ENCODE data around the gene TPCN1.

TPCN1 gene

DNA sequence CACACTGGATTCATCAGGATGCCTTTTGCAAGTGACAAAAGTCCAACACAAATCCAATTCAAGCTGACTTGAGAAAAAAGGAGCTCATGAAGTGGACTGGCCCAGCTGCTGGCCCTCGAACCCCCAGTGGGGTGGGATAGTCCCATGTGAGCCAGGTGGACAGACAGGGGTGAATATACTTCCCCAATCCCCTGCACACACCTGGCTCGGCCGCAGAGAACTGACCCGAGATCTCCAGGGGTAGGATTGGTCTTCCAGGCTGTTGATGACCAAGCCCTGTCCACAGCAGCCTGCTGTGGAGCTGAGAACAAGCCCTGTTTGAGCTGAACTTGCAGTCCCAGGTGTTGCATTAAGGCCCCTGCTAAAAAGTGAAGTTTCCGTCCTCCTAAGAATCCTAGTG, 56.2 kb downstream of the TPCN1 start:
- H3K4me3 ChIP-seq (ENCODE audit: low read length): no peak overlapping the region
- H3K27me3 ChIP-seq (ENCODE audit: insufficient read depth, low read length): no peaks in the 10 kb centered on the region
- no peaks in the 10 kb centered on the region; the same call in 1 of the 2 replicates for H3K4me1 ChIP-seq (ENCODE audit: insufficient read depth, low read length)
- WGBS: 94% methylated on average over 5 of the region's 5 CpGs
- no peak overlapping the region for H3K27ac ChIP-seq (ENCODE audit: low read depth, low read length)
- no peaks in the 10 kb centered on the region for H3K9me3 ChIP-seq (ENCODE audit: insufficient read depth, low read depth, low read length)
- H3K36me3 ChIP-seq (ENCODE audit: insufficient read depth, low read length): peaks cover 19% of the 10 kb centered on the region
- no peak overlapping the region for H3K9ac ChIP-seq (ENCODE audit: low read depth, low read length)

DNA sequence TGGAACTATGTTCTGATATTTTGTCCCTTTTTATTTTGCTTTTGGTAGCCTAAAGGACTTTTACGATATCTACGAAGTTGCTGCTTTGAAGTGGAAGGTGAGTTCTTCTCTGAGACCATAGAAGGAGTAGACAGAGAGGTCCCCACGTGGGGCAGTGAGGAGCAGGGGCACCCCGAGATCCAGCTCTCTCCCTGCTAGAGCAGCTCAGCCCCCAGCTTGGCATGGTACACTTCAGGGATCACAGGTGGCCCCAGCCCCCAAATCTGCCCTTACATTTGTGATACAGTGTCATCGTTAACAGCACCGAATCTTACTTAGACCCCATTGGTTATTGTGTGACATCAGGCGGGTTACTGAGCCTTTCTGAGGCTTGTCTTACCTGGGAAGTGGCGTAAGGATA, 56.9 kb downstream of the TPCN1 start:
- no peak overlapping the region for H3K4me3 ChIP-seq (ENCODE audit: low read length)
- no peaks in the 10 kb centered on the region for H3K27me3 ChIP-seq (ENCODE audit: insufficient read depth, low read length)
- peaks cover 19% of the 10 kb centered on the region for H3K36me3 ChIP-seq (ENCODE audit: insufficient read depth, low read length)
- no peak overlapping the region for H3K9ac ChIP-seq (ENCODE audit: low read depth, low read length)
- WGBS: 90% methylated on average over 8 of the region's 8 CpGs
- H3K4me1 ChIP-seq (ENCODE audit: insufficient read depth, low read length): no peaks in the 10 kb centered on the region; the same call in 1 of the 2 replicates
- H3K9me3 ChIP-seq (ENCODE audit: insufficient read depth, low read depth, low read length): no peaks in the 10 kb centered on the region
- H3K27ac ChIP-seq (ENCODE audit: low read depth, low read length): no peak overlapping the region

GRCh38 chr12:113278633-113279032, 57.4 kb downstream of the TPCN1 start:
- no peak overlapping the region for H3K9ac ChIP-seq (ENCODE audit: low read depth, low read length)
- no peak overlapping the region for H3K4me3 ChIP-seq (ENCODE audit: low read length)
- H3K9me3 ChIP-seq (ENCODE audit: insufficient read depth, low read depth, low read length): no peaks in the 10 kb centered on the region
- peaks cover 16% of the 10 kb centered on the region for H3K36me3 ChIP-seq (ENCODE audit: insufficient read depth, low read length)
- 87% methylated on average over 5 of the region's 5 CpGs for WGBS
- H3K27me3 ChIP-seq (ENCODE audit: insufficient read depth, low read length): no peaks in the 10 kb centered on the region
- H3K27ac ChIP-seq (ENCODE audit: low read depth, low read length): no peak overlapping the region
- no peaks in the 10 kb centered on the region; the same call in 1 of the 2 replicates for H3K4me1 ChIP-seq (ENCODE audit: insufficient read depth, low read length)

- H3K4me3 ChIP-seq (ENCODE audit: low read length): no peak overlapping the region
- H3K27me3 ChIP-seq (ENCODE audit: insufficient read depth, low read length): no peaks in the 10 kb centered on the region
- H3K27ac ChIP-seq (ENCODE audit: low read depth, low read length): no peak overlapping the region
- no peaks in the 10 kb centered on the region for H3K9me3 ChIP-seq (ENCODE audit: insufficient read depth, low read depth, low read length)
- H3K36me3 ChIP-seq (ENCODE audit: insufficient read depth, low read length): peaks cover 20% of the 10 kb centered on the region
- WGBS: 93% methylated on average over 13 of the region's 13 CpGs
- H3K9ac ChIP-seq (ENCODE audit: low read depth, low read length): no peak overlapping the region
- H3K4me1 ChIP-seq (ENCODE audit: insufficient read depth, low read length): no peaks in the 10 kb centered on the region
These were observed 63.5 kb downstream of the TPCN1 start for GRCh38 chr12:113284751-113285150.

- Histone ChIP-seq H3K36me3 (ENCODE audit: insufficient read depth, low read length) (peaks cover 18% of the 10 kb centered on the region), H3K27me3 (ENCODE audit: insufficient read depth, low read length) (no peaks in the 10 kb centered on the region), H3K4me1 (ENCODE audit: insufficient read depth, low read length) (no peaks in the 10 kb centered on the region), H3K9me3 (ENCODE audit: insufficient read depth, low read depth, low read length) (no peaks in the 10 kb centered on the region), H3K27ac (ENCODE audit: low read depth, low read length) (no peak overlapping the region), H3K9ac (ENCODE audit: low read depth, low read length) (no peak overlapping the region), H3K4me3 (ENCODE audit: low read length) (no peak overlapping the region)
- 93% methylated on average over 21 of the region's 22 CpGs for WGBS
These were observed 64.7 kb downstream of the TPCN1 start for GRCh38 chr12:113285679-113286610.

GRCh38 chr12:113286712-113287111, 65.4 kb downstream of the TPCN1 start:
- Histone ChIP-seq H3K27me3 (ENCODE audit: insufficient read depth, low read length) (no peaks in the 10 kb centered on the region), H3K9me3 (ENCODE audit: insufficient read depth, low read depth, low read length) (no peaks in the 10 kb centered on the region), H3K4me1 (ENCODE audit: insufficient read depth, low read length) (no peaks in the 10 kb centered on the region), H3K36me3 (ENCODE audit: insufficient read depth, low read length) (peaks cover 18% of the 10 kb centered on the region), H3K4me3 (ENCODE audit: low read length) (no peak overlapping the region), H3K9ac (ENCODE audit: low read depth, low read length) (no peak overlapping the region), H3K27ac (ENCODE audit: low read depth, low read length) (no peak overlapping the region)
- WGBS: 94% methylated on average over 11 of the region's 11 CpGs

DNA sequence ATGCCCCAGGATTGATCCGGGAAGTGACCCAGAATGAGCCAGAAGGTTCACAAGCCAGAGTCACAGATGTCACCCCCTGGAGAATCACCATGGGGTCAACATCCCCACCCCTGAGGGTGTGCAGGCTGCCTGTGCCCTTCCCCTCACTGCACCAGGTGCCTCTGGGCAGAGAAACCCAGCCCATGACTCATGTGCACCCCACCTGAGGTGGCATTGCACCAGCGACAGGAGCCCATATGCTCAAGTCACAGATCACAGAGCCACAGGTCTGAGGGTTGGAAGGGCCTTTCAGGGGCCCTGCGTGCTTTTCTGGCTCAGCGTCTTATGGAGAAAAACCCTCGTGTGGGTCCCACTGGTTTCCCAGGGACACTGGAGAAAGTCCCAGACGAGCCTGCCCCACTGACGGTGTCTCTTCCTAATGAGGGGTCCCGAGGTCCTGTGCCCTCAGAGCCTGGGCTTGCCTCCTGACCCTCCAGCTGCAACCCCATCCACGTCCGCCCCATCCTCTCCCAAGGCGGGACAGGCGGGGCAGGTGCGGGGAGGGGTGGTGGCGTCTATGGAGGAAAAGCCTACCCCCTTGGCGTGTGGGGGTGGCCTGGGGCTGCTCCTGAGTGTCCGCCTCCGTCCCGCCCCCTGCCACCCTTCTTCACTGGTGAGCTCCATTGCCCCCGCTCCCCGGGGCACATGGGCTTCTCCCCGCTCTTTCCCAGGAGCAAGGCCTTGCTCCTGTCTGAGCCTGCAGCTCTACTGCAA, 66.1 kb downstream of the TPCN1 start:
- H3K9me3 ChIP-seq (ENCODE audit: insufficient read depth, low read depth, low read length): no peaks in the 10 kb centered on the region
- H3K27ac ChIP-seq (ENCODE audit: low read depth, low read length): no peak overlapping the region
- 93% methylated on average over 21 of the region's 21 CpGs for WGBS
- no peaks in the 10 kb centered on the region for H3K4me1 ChIP-seq (ENCODE audit: insufficient read depth, low read length)
- no peak overlapping the region for H3K9ac ChIP-seq (ENCODE audit: low read depth, low read length)
- H3K4me3 ChIP-seq (ENCODE audit: low read length): no peak overlapping the region
- peaks cover 18% of the 10 kb centered on the region for H3K36me3 ChIP-seq (ENCODE audit: insufficient read depth, low read length)
- no peaks in the 10 kb centered on the region for H3K27me3 ChIP-seq (ENCODE audit: insufficient read depth, low read length)

DNA sequence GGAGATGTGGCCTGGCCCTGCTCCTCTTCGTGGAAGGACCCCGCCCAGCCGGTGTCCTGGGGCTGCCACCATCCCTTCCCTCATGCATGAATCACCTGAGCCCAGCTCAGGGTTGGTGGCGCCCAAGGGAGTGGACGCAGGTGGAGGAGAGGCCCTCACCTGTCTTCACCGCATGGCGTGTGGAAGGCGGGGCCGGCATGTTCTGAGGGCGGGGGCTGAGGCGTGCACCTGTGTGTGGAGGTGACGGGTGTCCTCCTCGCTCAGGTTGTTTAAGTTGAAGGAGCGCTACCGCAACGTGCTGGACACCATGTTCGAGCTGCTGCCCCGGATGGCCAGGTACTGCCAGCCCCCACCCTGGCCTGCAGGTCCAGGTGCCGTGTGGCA, 66.6 kb downstream of the TPCN1 start:
- H3K4me3 ChIP-seq (ENCODE audit: low read length): no peak overlapping the region
- WGBS: 95% methylated on average over 19 of the region's 19 CpGs

DNA sequence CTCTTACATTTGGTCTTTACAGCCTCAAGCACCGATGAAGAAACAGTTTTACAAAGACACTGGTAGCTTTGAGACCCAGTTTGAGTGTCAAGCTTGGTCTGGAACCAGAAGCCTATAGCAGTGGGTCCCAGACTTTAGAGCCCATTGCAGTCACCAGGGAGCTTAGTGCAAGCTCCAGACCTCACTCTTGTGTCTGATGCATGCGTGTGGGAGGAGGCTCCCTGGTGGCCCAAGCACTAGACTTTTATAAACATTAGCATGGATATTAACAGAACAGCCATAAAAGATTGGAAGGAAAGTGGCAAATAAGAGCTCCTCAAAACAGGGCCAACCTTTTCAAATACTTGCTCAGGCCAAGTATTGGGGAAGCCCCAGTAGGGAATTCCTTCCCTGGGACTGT, 68.1 kb downstream of the TPCN1 start:
- Histone ChIP-seq H3K9ac (ENCODE audit: low read depth, low read length) (no peak overlapping the region), H3K36me3 (ENCODE audit: insufficient read depth, low read length) (peaks cover 28% of the 10 kb centered on the region), H3K9me3 (ENCODE audit: insufficient read depth, low read depth, low read length) (no peaks in the 10 kb centered on the region), H3K27ac (ENCODE audit: low read depth, low read length) (no peak overlapping the region), H3K27me3 (ENCODE audit: insufficient read depth, low read length) (no peaks in the 10 kb centered on the region), H3K4me1 (ENCODE audit: insufficient read depth, low read length) (no peaks in the 10 kb centered on the region), H3K4me3 (ENCODE audit: low read length) (no peak overlapping the region)
- WGBS: 94% methylated on average over 2 of the region's 2 CpGs

More for the DNA sequence above, 66.6 kb downstream of the TPCN1 start:
- H3K27ac ChIP-seq (ENCODE audit: low read depth, low read length): no peak overlapping the region
- no peaks in the 10 kb centered on the region for H3K27me3 ChIP-seq (ENCODE audit: insufficient read depth, low read length)
- peaks cover 22% of the 10 kb centered on the region for H3K36me3 ChIP-seq (ENCODE audit: insufficient read depth, low read length)
- no peak overlapping the region for H3K9ac ChIP-seq (ENCODE audit: low read depth, low read length)
- H3K9me3 ChIP-seq (ENCODE audit: insufficient read depth, low read depth, low read length): no peaks in the 10 kb centered on the region
- no peaks in the 10 kb centered on the region for H3K4me1 ChIP-seq (ENCODE audit: insufficient read depth, low read length)

GRCh38 chr12:113290506-113290905, 69.2 kb downstream of the TPCN1 start:
- Histone ChIP-seq H3K9me3 (ENCODE audit: insufficient read depth, low read depth, low read length) (no peaks in the 10 kb centered on the region), H3K36me3 (ENCODE audit: insufficient read depth, low read length) (peaks cover 27% of the 10 kb centered on the region), H3K27me3 (ENCODE audit: insufficient read depth, low read length) (no peaks in the 10 kb centered on the region), H3K4me1 (ENCODE audit: insufficient read depth, low read length) (no peaks in the 10 kb centered on the region), H3K4me3 (ENCODE audit: low read length) (no peak overlapping the region), H3K9ac (ENCODE audit: low read depth, low read length) (no peak overlapping the region), H3K27ac (ENCODE audit: low read depth, low read length) (no peak overlapping the region)
- WGBS: 98% methylated on average over 5 of the region's 5 CpGs

GRCh38 chr12:113291586-113291985, 70.3 kb downstream of the TPCN1 start:
- Histone ChIP-seq H3K4me3 (ENCODE audit: low read length) (no peak overlapping the region), H3K27ac (ENCODE audit: low read depth, low read length) (no peak overlapping the region), H3K4me1 (ENCODE audit: insufficient read depth, low read length) (no peaks in the 10 kb centered on the region), H3K9ac (ENCODE audit: low read depth, low read length) (no peak overlapping the region), H3K36me3 (ENCODE audit: insufficient read depth, low read length) (peaks cover 19% of the 10 kb centered on the region), H3K9me3 (ENCODE audit: insufficient read depth, low read depth, low read length) (no peaks in the 10 kb centered on the region), H3K27me3 (ENCODE audit: insufficient read depth, low read length) (no peaks in the 10 kb centered on the region)
- 94% methylated on average over 17 of the region's 17 CpGs for WGBS

Data from HUES64 (cell line).